ENCODE results near the gene SARDH.

Gene SARDH

DNA sequence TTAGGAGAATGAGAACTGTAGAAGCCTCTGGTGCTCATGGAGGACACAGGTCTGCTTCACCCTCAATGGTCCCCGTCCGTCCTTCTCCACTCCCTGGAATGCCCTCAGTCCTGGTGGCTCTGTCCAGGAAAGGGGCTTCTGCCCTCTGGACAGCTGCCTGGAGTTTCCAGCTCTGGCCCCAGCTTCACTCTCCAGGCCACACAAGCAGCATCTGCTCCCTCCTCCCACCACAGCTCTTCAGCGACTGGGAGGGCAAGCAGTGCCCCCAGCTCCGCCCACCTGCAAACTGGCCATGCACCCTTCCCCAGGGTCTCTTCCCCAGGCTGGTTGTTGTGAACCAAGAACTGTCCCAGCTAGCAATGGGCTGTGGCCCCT, 4.7 kb downstream of the SARDH start:
- no peak overlapping the region for H3K4me3 ChIP-seq (ENCODE audit: low read depth, low read length)
- TF ChIP-seq, protein P1, sequence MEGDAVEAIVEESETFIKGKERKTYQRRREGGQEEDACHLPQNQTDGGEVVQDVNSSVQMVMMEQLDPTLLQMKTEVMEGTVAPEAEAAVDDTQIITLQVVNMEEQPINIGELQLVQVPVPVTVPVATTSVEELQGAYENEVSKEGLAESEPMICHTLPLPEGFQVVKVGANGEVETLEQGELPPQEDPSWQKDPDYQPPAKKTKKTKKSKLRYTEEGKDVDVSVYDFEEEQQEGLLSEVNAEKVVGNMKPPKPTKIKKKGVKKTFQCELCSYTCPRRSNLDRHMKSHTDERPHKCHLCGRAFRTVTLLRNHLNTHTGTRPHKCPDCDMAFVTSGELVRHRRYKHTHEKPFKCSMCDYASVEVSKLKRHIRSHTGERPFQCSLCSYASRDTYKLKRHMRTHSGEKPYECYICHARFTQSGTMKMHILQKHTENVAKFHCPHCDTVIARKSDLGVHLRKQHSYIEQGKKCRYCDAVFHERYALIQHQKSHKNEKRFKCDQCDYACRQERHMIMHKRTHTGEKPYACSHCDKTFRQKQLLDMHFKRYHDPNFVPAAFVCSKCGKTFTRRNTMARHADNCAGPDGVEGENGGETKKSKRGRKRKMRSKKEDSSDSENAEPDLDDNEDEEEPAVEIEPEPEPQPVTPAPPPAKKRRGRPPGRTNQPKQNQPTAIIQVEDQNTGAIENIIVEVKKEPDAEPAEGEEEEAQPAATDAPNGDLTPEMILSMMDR (IDR thresholded peaks at IDR 0.05; ENCODE audit: low read depth, low read length) = no peak
- TF ChIP-seq MYC (IDR thresholded peaks at IDR 0.05; ENCODE audit: low read depth, low read length) (no peak), POLR2A (IDR thresholded peaks at IDR 0.05; ENCODE audit: extremely low read depth, insufficient read length) (no peak)
- TF ChIP-seq, protein P2, sequence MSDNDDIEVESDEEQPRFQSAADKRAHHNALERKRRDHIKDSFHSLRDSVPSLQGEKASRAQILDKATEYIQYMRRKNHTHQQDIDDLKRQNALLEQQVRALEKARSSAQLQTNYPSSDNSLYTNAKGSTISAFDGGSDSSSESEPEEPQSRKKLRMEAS (IDR thresholded peaks at IDR 0.05; ENCODE audit: low read depth, low read length) = no peak
- DNase-seq (ENCODE audit: low read depth) = no peak

DNA sequence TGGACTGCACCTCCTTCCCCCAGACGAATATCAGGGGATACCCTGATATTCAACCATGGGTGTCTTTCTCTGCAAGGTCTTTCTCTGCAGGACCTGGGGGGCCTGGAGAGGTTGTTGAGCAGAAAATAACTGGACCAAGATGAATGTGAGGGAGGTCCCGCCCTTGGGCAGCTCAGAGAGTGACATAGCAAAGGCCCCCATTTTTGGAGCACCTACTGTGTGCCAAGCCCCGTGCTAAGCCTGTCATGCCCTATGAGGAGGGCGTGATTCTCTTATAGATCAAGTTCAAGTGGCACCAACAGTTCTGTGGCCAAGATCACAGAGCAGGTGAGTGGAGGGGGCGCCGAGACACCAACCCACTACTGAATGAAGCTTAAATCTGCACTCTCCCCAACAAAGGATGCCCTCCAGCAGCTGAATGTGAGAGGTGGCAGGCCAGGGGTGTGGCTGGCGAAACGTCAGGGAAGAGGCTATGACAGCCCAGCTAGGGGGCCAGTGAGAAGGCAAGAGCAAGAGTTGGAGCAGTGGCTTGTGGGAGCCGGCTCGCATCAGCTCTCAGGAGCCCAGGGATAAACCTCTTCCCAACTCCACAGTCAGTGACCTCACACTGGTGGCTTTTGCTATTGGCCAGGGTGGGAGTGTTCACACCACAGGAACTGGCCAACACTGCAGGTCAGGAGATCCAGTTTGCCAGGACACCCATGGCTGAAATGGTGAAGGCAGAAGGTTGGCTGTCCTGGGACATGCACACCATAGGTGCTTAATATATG, 5.3 kb downstream of the SARDH start:
- TF ChIP-seq, protein P1 (IDR thresholded peaks at IDR 0.05; ENCODE audit: low read depth, low read length) = no peak
- TF ChIP-seq MYC (IDR thresholded peaks at IDR 0.05; ENCODE audit: low read depth, low read length) (no peak), POLR2A (IDR thresholded peaks at IDR 0.05; ENCODE audit: extremely low read depth, insufficient read length) (no peak)
- TF ChIP-seq, protein P2 (IDR thresholded peaks at IDR 0.05; ENCODE audit: low read depth, low read length) = no peak
- no peak overlapping the region for H3K4me3 ChIP-seq (ENCODE audit: low read depth, low read length)
- DNase-seq (ENCODE audit: low read depth) = no peak

DNA sequence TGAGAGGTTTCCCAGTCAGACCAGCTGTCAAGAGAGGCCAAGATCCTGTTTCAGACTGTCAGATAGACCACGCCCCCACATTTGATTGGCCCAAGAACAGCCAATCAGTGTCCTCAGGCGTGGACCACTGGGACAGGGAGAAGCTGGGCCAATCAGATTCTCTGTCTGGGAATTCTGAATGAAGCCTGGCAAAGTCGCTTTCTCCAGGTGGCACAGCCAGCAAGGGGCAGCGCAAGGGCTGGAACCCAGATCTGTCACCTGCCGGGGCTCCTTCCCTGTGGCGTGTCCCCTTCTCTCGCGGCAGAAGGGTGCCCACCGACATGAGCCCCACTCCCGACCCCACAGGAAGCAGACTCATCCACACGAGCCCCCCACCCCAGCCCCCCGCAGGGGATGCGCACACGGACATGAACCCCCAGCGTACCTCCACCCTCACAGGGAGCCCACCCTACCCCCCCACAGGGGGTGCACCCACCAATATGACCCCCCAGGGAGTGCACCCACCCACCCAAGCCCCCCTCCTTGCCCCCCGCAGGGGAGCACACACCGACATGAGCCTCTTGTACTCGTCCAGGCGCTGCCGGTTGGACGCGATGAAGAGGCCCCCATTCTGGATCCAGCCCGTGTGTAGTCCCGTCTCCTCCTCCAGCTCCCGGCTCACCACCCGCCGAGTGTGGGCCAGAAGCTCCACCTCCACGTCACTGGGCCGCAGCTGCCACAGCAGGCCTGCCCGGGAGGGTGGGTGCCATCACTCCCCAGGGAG, 6.1 kb downstream of the SARDH start:
- peak; percentile 54 for DNase-seq (ENCODE audit: low read depth)
- TF ChIP-seq POLR2A (IDR thresholded peaks at IDR 0.05; ENCODE audit: extremely low read depth, insufficient read length) = no peak
- TF ChIP-seq, protein P1 (IDR thresholded peaks at IDR 0.05; ENCODE audit: low read depth, low read length) = no peak
- no peak overlapping the region for H3K4me3 ChIP-seq (ENCODE audit: low read depth, low read length)

DNA sequence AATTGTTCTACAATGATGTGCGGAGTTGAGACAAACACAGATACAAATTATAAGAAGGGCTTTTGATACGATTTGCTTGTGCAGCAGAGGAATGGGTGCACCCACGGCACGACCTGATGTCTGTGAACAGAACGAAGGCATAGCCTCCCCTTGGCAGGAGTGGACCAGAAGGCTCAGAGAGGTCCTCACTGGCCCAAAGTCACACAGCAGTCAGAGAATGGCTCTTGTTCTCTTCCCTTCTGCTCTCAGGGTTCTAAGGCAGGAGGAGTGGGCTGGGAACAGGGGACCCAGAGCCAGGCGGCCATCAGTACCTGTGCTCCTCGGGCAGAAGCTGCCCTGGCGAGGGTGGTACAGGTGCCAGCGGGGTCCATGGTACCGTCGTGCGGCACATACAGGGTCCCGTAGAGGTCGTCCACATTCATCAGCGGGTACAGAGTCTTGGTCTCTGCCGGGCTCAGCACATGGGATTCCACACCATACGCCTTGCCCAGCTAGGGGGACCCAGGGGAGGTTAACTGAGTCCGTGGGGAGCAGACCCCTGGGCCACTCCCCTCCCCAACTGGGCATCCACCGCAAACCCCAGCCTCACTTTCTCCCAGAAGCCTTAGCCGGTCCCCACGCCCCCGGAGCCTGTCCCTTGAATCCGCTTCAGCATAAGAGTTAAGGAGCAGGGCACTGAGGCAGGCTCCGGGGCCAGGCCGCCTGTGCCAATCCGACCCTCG, 7.0 kb downstream of the SARDH start:
- no peak for DNase-seq (ENCODE audit: low read depth)
- H3K4me3 ChIP-seq (ENCODE audit: low read depth, low read length) = no peak overlapping the region
- TF ChIP-seq, protein P2 (IDR thresholded peaks at IDR 0.05; ENCODE audit: low read depth, low read length) = no peak
- no peak for TF ChIP-seq POLR2A (IDR thresholded peaks at IDR 0.05; ENCODE audit: extremely low read depth, insufficient read length)
- TF ChIP-seq, protein P1 (IDR thresholded peaks at IDR 0.05; ENCODE audit: low read depth, low read length) = no peak

DNA sequence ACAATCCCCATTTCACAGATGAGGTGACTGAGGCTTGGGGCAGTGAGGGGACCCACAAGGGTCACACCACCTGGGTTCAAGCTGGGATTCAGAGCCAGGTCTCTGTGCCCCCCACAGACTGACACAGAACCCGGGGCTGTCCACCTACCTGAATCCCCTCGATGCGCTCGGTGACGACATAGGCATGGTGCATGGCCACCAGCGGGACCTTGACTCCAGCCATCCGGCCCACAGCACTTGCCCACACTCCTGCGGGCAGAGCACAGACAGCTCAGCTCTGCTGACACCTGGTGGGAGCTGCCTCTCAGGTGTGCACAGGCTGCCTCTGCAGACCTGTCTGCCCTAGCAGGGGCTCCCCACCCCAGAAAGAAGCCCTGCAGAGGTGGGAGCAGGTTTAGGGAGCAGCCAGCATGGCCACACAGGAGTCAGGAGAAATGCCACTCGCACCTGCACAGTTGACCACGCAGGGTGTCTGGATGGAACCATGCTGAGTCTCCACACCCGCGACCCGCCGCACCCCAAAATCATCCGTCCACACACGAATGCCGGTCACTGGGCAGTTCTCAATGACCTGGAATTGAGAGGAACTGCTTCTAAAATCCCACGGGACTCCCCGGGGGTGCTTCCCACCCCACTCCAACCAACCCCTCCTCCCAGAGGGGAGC, 8.4 kb downstream of the SARDH start:
- DNase-seq (ENCODE audit: low read depth) = no peak
- H3K4me3 ChIP-seq (ENCODE audit: low read depth, low read length) = no peak overlapping the region
- TF ChIP-seq POLR2A (IDR thresholded peaks at IDR 0.05; ENCODE audit: extremely low read depth, insufficient read length) = no peak
- TF ChIP-seq, protein P1 (IDR thresholded peaks at IDR 0.05; ENCODE audit: low read depth, low read length) = no peak
- TF ChIP-seq, protein P2 (IDR thresholded peaks at IDR 0.05; ENCODE audit: low read depth, low read length) = no peak
- TF ChIP-seq MYC (IDR thresholded peaks at IDR 0.05; ENCODE audit: low read depth, low read length) = no peak

Measured in NB4 (cell line).